ENCODE measurements around the gene MED27. TPM values are rescaled to one million over a fixed set of nuclear protein-coding genes. Genes with fewer than 3 reads are reported as not detected.

Gene MED27
- total RNA-seq, 1 experiment from 2014 or later, result 30.4 TPM

DNA sequence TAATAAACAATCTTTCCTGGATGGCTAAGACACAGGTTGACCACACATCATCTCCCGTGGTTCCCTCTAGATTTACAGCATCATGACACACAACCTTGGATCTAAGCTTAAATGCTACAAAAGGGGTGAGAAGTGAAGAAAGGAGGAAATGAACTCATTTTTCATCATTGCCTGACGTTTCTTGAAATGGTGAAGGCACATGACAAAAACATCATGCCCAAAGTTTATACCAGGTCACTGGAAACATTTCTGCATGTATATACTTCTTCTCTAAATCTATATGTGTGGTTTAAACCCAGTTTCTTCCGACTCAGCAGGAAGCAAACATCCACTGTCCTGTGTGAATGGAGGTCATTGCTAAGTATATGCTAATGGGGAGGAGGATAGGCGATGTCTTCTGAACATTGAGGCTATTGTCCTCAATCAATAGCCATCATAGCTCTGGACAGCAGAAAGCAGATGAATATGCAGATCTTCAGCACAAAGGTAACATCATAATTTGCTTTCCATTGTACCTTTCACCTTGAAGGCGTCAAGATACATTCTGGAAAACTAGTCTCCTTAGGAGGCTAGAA lies 137.4 kb downstream of the MED27 start:
- POLR2A ChIA-PET, result no interaction called here
- Mint-ChIP-seq H3K27ac (ENCODE audit: unreplicated experiment) (no peak overlapping the region), H3K4me3 (ENCODE audit: unreplicated experiment) (no peak overlapping the region), H3K9me3 (ENCODE audit: unreplicated experiment) (no peaks in the 10 kb centered on the region), H3K36me3 (ENCODE audit: insufficient read depth, unreplicated experiment) (peaks cover 14% of the 10 kb centered on the region), H3K27me3 (ENCODE audit: insufficient read depth, unreplicated experiment) (no peaks in the 10 kb centered on the region), H3K4me1 (ENCODE audit: low read depth, unreplicated experiment) (no peaks in the 10 kb centered on the region)
- H3K9me3 ChIP-seq, result no peaks in the 10 kb centered on the region
- H3K4me1 ChIP-seq, result no peaks in the 10 kb centered on the region
- BruUV-seq (replicated peaks), result no TSS peak
- TF ChIP-seq, protein P1, sequence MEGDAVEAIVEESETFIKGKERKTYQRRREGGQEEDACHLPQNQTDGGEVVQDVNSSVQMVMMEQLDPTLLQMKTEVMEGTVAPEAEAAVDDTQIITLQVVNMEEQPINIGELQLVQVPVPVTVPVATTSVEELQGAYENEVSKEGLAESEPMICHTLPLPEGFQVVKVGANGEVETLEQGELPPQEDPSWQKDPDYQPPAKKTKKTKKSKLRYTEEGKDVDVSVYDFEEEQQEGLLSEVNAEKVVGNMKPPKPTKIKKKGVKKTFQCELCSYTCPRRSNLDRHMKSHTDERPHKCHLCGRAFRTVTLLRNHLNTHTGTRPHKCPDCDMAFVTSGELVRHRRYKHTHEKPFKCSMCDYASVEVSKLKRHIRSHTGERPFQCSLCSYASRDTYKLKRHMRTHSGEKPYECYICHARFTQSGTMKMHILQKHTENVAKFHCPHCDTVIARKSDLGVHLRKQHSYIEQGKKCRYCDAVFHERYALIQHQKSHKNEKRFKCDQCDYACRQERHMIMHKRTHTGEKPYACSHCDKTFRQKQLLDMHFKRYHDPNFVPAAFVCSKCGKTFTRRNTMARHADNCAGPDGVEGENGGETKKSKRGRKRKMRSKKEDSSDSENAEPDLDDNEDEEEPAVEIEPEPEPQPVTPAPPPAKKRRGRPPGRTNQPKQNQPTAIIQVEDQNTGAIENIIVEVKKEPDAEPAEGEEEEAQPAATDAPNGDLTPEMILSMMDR (IDR thresholded peaks at IDR 0.05; ENCODE audit: insufficient read depth in 1 of 2, low read depth in 1 of 2, low read length in 1 of 2, severe bottlenecking in 1 of 2, unreplicated experiment in 1 of 2), result no peak
- no peak overlapping the region for H3K4me3 ChIP-seq (ENCODE audit: low read depth, low read length)
- no peaks in the 10 kb centered on the region for H3K27me3 ChIP-seq (replicated peaks; ENCODE audit: control insufficient read depth, insufficient read depth, low read length)
- intact Hi-C loops (cut with micrococcal nuclease; ENCODE audit: unreplicated experiment), result no loop called here
- no peak for DNase-seq
- H3K36me3 ChIP-seq (ENCODE audit: control insufficient read depth, insufficient read depth, low read length), result no peaks in the 10 kb centered on the region; the same call in 1 of the 2 replicates
- CTCF ChIA-PET, result no interaction called here

DNA sequence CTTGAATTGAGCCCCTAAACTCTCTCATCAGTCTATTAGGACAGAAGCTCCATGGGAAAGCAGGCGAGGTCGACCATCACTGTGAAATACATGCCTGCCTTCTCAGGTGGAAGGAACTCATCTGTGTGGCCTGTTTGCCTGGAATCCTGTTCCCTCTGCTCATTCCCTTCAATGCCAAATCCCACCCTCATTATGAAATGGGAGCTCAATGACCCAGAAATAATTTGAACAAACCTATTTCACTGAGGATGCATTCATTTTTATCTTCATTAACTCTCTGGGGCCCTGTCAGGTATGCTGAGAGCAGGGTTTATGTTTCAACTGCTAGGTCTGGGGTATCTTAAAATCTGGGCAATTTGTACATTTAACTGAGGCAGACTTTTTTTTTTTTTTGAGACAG lies 142.2 kb downstream of the MED27 start:
- no peak overlapping the region for H3K4me3 ChIP-seq (ENCODE audit: low read depth, low read length)
- ChIA-PET POLR2A (no interaction called here), CTCF (no interaction called here)
- Mint-ChIP-seq H3K4me1 (ENCODE audit: low read depth, unreplicated experiment) (no peaks in the 10 kb centered on the region), H3K36me3 (ENCODE audit: insufficient read depth, unreplicated experiment) (peaks cover 14% of the 10 kb centered on the region), H3K4me3 (ENCODE audit: unreplicated experiment) (no peak overlapping the region), H3K27me3 (ENCODE audit: insufficient read depth, unreplicated experiment) (no peaks in the 10 kb centered on the region), H3K9me3 (ENCODE audit: unreplicated experiment) (no peaks in the 10 kb centered on the region), H3K27ac (ENCODE audit: unreplicated experiment) (no peak overlapping the region)
- BruUV-seq (replicated peaks), result no TSS peak
- H3K36me3 ChIP-seq (ENCODE audit: control insufficient read depth, insufficient read depth, low read length), result no peaks in the 10 kb centered on the region
- 0 out of 2 replicates have a peak, but pooled peaks cover 3% of the 10 kb centered on the region for H3K9me3 ChIP-seq
- H3K27me3 ChIP-seq (replicated peaks; ENCODE audit: control insufficient read depth, insufficient read depth, low read length), result no peaks in the 10 kb centered on the region
- intact Hi-C loops (cut with micrococcal nuclease; ENCODE audit: unreplicated experiment), result no loop called here
- TF ChIP-seq, protein P1 (IDR thresholded peaks at IDR 0.05; ENCODE audit: insufficient read depth in 1 of 2, low read depth in 1 of 2, low read length in 1 of 2, severe bottlenecking in 1 of 2, unreplicated experiment in 1 of 2), result no peak
- no peak for DNase-seq
- no peaks in the 10 kb centered on the region for H3K4me1 ChIP-seq

DNA sequence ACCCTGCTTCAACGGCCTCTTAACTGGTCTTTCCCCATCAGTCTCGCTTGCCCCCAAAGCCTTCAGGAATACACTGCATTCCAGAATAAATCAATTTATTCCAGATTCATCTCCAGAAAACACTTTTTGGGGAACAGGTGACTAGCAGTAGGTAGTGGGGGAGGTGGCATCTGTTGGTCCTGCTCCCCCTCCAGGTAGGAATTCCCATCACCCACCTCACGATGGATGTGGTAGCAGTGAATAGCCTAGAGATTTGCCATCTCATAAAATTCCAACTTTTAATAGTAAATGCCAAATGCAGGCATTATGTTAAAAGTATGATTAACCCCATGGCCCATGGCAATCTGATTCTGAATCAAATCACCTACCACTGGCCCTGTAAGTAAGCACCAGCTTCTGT lies 142.7 kb downstream of the MED27 start:
- intact Hi-C loops (cut with micrococcal nuclease; ENCODE audit: unreplicated experiment), result no loop called here
- Histone ChIP-seq H3K4me3 (ENCODE audit: low read depth, low read length) (no peak overlapping the region), H3K27me3 (replicated peaks; ENCODE audit: control insufficient read depth, insufficient read depth, low read length) (no peaks in the 10 kb centered on the region), H3K9me3 (0 out of 2 replicates have a peak, but pooled peaks cover 3% of the 10 kb centered on the region), H3K4me1 (no peaks in the 10 kb centered on the region), H3K36me3 (ENCODE audit: control insufficient read depth, insufficient read depth, low read length) (no peaks in the 10 kb centered on the region)
- no TSS peak for BruUV-seq (replicated peaks)
- H3K4me1 Mint-ChIP-seq (ENCODE audit: low read depth, unreplicated experiment), result no peaks in the 10 kb centered on the region
- ChIA-PET POLR2A (no interaction called here), CTCF (no interaction called here)
- no peak overlapping the region for H3K4me3 Mint-ChIP-seq (ENCODE audit: unreplicated experiment)
- H3K9me3 Mint-ChIP-seq (ENCODE audit: unreplicated experiment), result no peaks in the 10 kb centered on the region
- TF ChIP-seq, protein P1 (IDR thresholded peaks at IDR 0.05; ENCODE audit: insufficient read depth in 1 of 2, low read depth in 1 of 2, low read length in 1 of 2, severe bottlenecking in 1 of 2, unreplicated experiment in 1 of 2), result no peak
- no peak overlapping the region for H3K27ac Mint-ChIP-seq (ENCODE audit: unreplicated experiment)
- H3K27me3 Mint-ChIP-seq (ENCODE audit: insufficient read depth, unreplicated experiment), result no peaks in the 10 kb centered on the region
- peaks cover 14% of the 10 kb centered on the region for H3K36me3 Mint-ChIP-seq (ENCODE audit: insufficient read depth, unreplicated experiment)
- DNase-seq, result no peak
